Skeletal muscle tissue (tissue), 4 donors: ENCODE data around the gene OOSP2. TPM values are rescaled to one million over a fixed set of nuclear protein-coding genes. Genes with fewer than 3 reads are reported as not detected.
"Not testable (repeated sequence)": the region's sequence is repeated elsewhere in the genome, so short reads cannot be mapped to it uniquely, and the experiment has no call there.

Experiments used
- H3K27ac ChIP-seq: one replicate; pipeline ENCODE4 v1.7.0; 2013; ENCODE audit warnings: mild to moderate bottlenecking, low read depth, low read length, inconsistent platforms
- H3K27me3 ChIP-seq, 3 donors: one replicate each; pipeline ENCODE4 v1.7.0; 2013; ENCODE audit warnings: low read length in 3 of 3; ENCODE audit not compliant: control insufficient read depth in 3 of 3, insufficient read depth in 3 of 3
- H3K36me3 ChIP-seq, 3 donors: one replicate each; pipeline ENCODE4 v1.7.0; 2013; ENCODE audit warnings: low read length in 3 of 3; ENCODE audit not compliant: control insufficient read depth in 3 of 3, insufficient read depth in 3 of 3
- H3K4me1 ChIP-seq, 3 donors: one replicate each; pipeline ENCODE4 v1.7.0; 2013; ENCODE audit warnings: low read length in 3 of 3, mild to moderate bottlenecking in 3 of 3; ENCODE audit not compliant: control insufficient read depth in 3 of 3, insufficient read depth in 3 of 3
- H3K4me3 ChIP-seq, 3 donors: one replicate each; pipeline ENCODE4 v1.7.0; 2013; ENCODE audit warnings: low read length in 3 of 3
- H3K9ac ChIP-seq, 3 donors: one replicate each; pipeline ENCODE4 v1.7.0; 2013; ENCODE audit warnings: low read length in 3 of 3, mild to moderate bottlenecking in 3 of 3, moderate library complexity in 2 of 3, low read depth in 1 of 3
- H3K9me3 ChIP-seq, 3 donors: one replicate each; pipeline ENCODE4 v1.7.0; 2013; ENCODE audit warnings: low read length in 3 of 3; ENCODE audit not compliant: control insufficient read depth in 3 of 3
- total RNA-seq: library from RNA; depleted of rRNA; stranded (reverse); fragments of >200 nt; gene quantifications from one replicate; pipeline ENCODE4 v1.2.3, GENCODE V29; 2014
- donor health status: Osteomylitis.

Gene OOSP2
- total RNA-seq, 1 donor from 2014 or later, result not detected

DNA sequence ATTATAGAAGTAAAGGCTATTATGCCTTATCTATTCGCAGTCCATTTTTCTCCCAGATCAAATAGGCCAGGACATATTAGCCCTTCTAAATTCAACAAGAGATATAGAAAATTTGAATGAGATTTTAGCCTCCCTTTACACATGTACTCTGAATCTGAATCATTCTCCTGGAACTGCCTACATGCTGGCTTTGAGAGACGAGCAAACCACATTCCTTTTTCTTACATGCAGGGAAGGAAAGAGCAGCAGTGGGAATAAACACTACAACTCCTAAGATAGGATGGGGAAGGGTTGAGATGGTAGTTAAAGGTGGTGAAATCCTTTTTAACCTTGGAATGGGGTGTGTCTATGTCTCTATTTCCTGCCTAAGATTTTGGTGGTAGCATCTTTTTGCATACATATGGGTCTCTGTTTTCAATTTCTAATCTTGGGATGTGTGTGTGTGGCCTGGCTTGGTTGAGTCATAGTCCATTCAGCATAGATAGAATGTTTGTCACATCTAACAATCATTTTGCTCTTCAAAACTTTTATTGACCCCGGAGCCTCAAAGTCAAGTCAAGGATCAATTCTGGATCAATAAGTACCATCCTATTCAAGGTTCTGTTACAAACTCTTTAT lies 11.1 kb upstream of the OOSP2 start:
- Histone ChIP-seq H3K4me1 (no peaks in the 10 kb centered on the region), H3K27me3 (no peaks in the 10 kb centered on the region), H3K4me3 (no peak overlapping the region), H3K9ac (no peak overlapping the region), H3K36me3 (no peaks in the 10 kb centered on the region), H3K27ac (no peak overlapping the region), H3K9me3 (no peaks in the 10 kb centered on the region)

DNA sequence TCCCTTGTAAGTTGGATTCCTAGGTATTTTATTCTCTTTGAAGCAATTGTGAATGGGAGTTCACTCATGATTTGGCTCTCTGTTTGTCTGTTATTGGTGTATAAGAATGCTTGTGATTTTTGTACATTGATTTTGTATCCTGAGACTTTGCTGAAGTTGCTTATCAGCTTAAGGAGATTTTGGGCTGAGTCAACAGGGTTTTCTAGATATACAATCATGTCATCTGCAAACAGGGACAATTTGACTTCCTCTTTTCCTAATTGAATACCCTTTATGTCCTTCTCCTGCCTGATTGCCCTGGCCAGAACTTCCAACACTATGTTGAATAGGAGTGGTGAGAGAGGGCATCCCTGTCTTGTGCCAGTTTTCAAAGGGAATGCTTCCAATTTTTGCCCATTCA lies 10.2 kb downstream of the OOSP2 start:
- not testable (repeated sequence) for H3K4me3 ChIP-seq, H3K9me3 ChIP-seq, H3K9ac ChIP-seq, H3K4me1 ChIP-seq, H3K27ac ChIP-seq, H3K27me3 ChIP-seq, H3K36me3 ChIP-seq

DNA sequence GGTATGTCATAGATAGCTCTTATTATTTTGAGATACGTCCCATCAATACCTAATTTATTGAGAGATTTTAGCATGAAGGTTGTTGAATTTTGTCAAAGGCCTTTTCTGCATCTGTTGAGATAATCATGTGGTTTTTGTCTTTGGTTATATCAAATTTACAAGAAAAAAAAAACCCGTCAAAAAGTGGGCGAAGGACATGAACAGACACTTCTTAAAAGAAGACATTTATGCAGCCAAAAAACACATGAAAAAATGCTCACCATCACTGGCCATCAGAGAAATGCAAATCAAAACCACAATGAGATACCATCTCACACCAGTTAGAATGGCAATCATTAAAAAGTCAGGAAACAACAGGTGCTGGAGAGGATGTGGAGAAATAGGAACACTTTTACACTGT lies 10.6 kb downstream of the OOSP2 start:
- H3K4me3 ChIP-seq, H3K9me3 ChIP-seq, H3K27ac ChIP-seq, H3K4me1 ChIP-seq, H3K36me3 ChIP-seq, H3K9ac ChIP-seq, H3K27me3 ChIP-seq: not testable (repeated sequence)

DNA sequence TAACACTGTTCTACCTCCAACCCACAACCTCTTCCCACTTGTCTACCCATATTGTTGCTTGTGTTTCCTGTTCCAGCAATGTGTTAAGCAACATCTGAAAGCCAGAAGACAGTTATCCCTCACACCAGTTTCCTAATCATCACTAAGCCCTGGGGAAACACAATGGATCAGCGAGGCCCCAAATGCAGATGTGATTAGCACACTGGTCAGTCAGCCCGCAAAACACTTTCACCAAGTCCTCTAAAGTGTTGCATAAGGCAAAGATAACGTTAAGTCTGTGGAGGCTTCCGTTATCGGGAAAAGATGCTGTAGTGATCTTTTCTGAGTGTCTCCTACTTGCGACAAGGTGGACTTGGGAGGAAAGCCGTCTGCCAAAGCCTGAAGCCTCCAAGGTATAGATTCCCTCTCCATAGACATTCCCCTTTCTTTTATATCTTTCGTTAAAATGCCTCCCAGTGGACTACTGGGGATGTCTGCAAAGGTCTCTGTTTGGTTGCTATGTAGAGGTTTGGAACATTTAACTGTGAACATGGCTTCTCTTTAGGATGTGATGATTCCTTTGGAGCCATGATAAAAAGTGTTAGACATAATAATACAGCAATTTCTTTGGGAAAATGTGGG lies 16.2 kb downstream of the OOSP2 start, which contains the start of gene MS4A3:
Gene MS4A3, plus strand, starts transcription at position 317 of the 621 bp plus-strand sequence. CDS start 4,496 bp downstream, outside the sequence.
- H3K4me3 ChIP-seq, result no peak within 1 kb of the TSS
- no peaks in the 10 kb centered on the region for H3K4me1 ChIP-seq
- no peak within 1 kb of the TSS for H3K27ac ChIP-seq
- no peak within 1 kb of the TSS for H3K9ac ChIP-seq
- peaks cover 0 to 2% (median 0%) of the 10 kb centered on the region in 3 donors for H3K9me3 ChIP-seq
- no peaks in the 10 kb centered on the region for H3K27me3 ChIP-seq
- H3K36me3 ChIP-seq, result no peaks in the 10 kb centered on the region

DNA sequence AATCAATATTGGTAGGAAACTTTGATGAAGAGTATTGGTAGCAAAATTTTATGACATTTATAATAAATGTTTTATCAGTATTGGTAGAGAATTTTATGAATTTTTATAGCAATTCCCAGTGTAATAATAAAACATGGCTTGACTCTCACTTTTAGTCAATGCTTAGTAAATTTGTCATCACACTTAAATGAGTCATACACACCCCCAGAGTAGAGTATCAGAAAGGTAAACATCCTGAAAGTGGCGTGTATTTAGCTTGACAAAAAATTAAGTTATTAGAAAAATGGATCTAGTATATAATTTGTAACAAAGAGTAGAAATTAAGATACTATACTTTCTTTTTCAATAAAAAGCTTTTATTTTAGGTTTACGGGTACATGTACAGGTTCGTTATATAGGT lies 18.8 kb downstream of the OOSP2 start:
- no peaks in the 10 kb centered on the region for H3K27me3 ChIP-seq
- no peaks in the 10 kb centered on the region for H3K36me3 ChIP-seq
- no peak overlapping the region for H3K9ac ChIP-seq
- no peaks in the 10 kb centered on the region for H3K4me1 ChIP-seq
- H3K9me3 ChIP-seq, result peaks cover 0 to 2% (median 0%) of the 10 kb centered on the region in 3 donors
- H3K4me3 ChIP-seq, result no peak overlapping the region
- no peak overlapping the region for H3K27ac ChIP-seq

DNA sequence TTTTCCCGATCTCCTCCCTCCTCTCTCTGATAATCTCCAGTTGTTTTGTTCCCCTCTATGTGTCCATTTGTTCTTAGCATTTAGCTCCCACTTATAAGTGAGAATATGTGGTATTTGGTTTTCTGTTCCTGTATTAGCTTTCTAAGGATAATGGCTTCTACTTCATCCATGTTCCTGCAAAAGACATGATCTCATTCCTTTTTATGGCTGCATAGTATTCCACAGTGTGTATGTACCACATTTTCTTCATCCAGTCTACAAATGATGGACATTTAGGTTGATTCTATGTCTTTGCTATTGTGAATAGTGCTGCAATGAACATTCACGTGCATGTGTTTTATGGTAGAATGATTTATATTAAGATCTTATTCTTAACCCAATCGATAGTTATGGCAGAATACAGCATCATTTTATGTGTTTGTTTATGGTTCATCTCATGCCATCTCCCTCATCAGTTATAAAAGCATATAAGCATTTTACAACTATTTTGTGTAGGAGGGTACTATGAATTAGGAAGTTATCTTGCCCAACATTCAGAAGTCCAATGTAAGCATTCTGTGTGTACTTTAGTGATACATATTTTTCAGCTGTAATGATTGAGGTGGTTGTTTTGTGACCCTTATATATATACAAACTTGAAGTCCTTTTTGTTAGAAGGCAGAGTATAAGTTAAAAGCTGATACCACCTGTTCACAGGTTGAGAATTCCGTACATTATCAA lies 19.5 kb downstream of the OOSP2 start:
- Histone ChIP-seq H3K9me3 (peaks cover 0 to 2% (median 0%) of the 10 kb centered on the region in 3 donors), H3K9ac (no peak overlapping the region), H3K27ac (no peak overlapping the region), H3K27me3 (no peaks in the 10 kb centered on the region), H3K4me1 (no peaks in the 10 kb centered on the region), H3K4me3 (no peak overlapping the region), H3K36me3 (no peaks in the 10 kb centered on the region)

DNA sequence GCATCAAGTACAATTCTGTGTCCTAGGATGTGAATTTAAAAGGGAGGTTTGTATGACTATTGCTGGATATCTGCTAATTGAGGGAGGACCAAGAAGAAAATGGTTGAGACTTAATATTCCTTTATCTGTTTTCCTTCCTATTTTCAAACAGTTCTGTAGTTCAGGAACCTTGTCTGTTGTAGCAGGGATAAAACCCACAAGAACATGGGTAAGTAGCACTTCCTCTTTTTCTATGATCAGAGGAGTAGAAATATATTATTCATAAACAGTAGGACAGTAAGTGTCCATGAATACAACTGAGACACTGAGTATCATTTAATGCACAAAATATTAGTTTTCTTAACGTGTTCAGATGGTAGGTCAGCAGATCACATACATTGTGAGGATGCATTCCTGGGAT lies 23.9 kb downstream of the OOSP2 start:
- no peak overlapping the region for H3K27ac ChIP-seq
- no peaks in the 10 kb centered on the region for H3K9me3 ChIP-seq
- no peaks in the 10 kb centered on the region for H3K36me3 ChIP-seq
- H3K9ac ChIP-seq, result no peak overlapping the region
- H3K27me3 ChIP-seq, result no peaks in the 10 kb centered on the region
- H3K4me1 ChIP-seq, result no peaks in the 10 kb centered on the region
- no peak overlapping the region for H3K4me3 ChIP-seq

DNA sequence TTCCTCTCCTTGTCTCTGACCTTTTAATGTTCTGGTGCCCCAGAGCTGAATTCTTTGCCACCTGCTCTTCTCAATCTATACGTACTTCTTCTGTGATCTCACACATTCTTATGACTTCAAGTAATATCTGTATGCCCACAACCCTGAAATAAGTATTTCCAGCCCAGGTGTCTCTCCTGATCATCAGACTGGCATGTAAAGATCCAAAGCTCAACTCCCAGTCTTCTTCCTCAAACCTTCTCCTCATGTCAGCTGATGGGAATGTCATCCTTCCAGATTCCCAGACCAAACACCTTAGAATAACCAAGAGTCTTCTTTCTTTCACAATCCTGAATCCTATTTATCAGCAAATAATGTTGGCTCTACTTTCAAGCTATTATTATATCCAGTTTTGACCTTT lies 25.6 kb downstream of the OOSP2 start:
- no peak overlapping the region for H3K9ac ChIP-seq
- H3K36me3 ChIP-seq, result no peaks in the 10 kb centered on the region
- H3K27ac ChIP-seq, result no peak overlapping the region
- no peak overlapping the region for H3K4me3 ChIP-seq
- H3K27me3 ChIP-seq, result no peaks in the 10 kb centered on the region
- H3K9me3 ChIP-seq, result no peaks in the 10 kb centered on the region
- H3K4me1 ChIP-seq, result no peaks in the 10 kb centered on the region

DNA sequence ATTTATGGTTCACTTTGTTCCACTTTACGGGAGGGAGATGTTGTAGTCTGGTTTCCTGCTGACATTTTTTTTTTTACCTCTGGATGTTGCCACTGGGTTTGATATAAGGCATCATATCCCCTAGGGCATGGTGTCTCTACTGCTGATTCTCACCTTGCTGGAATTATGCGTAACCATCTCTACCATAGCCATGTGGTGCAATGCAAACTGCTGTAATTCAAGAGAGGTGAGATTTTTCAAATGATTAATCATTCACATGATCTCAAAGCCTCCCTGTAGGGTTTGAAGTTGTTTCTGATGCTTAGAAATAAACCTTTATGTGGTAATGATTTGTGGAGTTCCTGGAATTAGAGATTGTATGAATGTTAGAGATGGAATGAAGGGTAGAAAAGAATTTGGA lies 29.2 kb downstream of the OOSP2 start:
- H3K27me3 ChIP-seq, result no peaks in the 10 kb centered on the region

DNA sequence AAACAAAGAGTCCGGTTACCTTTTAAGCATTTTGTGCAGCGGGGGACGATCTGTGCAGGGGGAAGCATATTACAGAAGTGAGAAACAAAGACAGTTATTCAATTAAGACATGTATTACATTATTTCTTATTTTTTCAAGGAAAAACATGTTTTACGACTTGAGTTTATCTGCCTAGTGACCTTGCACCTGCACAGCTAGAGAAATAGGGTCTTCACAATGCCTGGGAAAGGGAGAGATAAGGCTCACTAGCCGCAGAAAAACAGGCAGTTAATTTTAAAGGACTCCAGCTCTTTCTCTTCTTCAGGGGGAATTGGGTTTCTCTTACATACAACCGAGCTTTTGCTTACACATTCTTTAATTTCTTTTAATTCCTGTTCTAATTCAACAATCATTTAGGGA lies 31.4 kb downstream of the OOSP2 start:
- not testable (repeated sequence) for H3K4me1 ChIP-seq, H3K27ac ChIP-seq, H3K9ac ChIP-seq, H3K36me3 ChIP-seq, H3K4me3 ChIP-seq, H3K9me3 ChIP-seq, H3K27me3 ChIP-seq

More for the DNA sequence above, 29.2 kb downstream of the OOSP2 start:
- no peaks in the 10 kb centered on the region for H3K9me3 ChIP-seq
- H3K4me1 ChIP-seq, result no peaks in the 10 kb centered on the region
- H3K9ac ChIP-seq, result no peak overlapping the region
- no peak overlapping the region for H3K4me3 ChIP-seq
- H3K27ac ChIP-seq, result no peak overlapping the region
- no peaks in the 10 kb centered on the region for H3K36me3 ChIP-seq
